ENCODE data around the gene AK5.

- TF ChIP-seq CTCF (IDR thresholded peaks at IDR 0.05): no peak
- TF ChIP-seq POLR2A (IDR thresholded peaks at IDR 0.05): no peak
- TF ChIP-seq POLR2AphosphoS5 (IDR thresholded peaks at IDR 0.05): no peak
Measured at GRCh38 chr1:77275194-77275593, 6.6 kb upstream of the AK5 start.

Measured in transverse colon (tissue), 4 donors.